K562 (cell line): ENCODE measurements around the gene CHST8. TPM values are rescaled to one million over a fixed set of nuclear protein-coding genes. Genes with fewer than 3 reads are reported as not detected.

ENCODE experiments used
- ATAC-seq: fragments of 200-7000 bp; cut with Tn5 transposase; 3 replicates; pipeline ENCODE4 v1.9.1; 2020; ENCODE audit warnings: moderate library complexity
- BruUV-seq: library from RNA; stranded (reverse); fragments of 400-500 nt; replicated peaks from 2 replicates; lab custom pipeline; 2021; lab: Mats Ljungman, UMichigan
- CTCF ChIA-PET: fragments of 300-600 bp; formaldehyde crosslinking; extraction: SDS; loops from one replicate; lab custom pipeline; 2021; ENCODE audit warnings: low intra/inter-chr PET ratio; lab: Yijun Ruan, JAX
- POLR2A ChIA-PET: fragments of 300-600, 350-650 bp; sonication (Branson Sonifier 250); formaldehyde crosslinking; extraction: SDS; loops from one replicate; lab custom pipeline; 2021; ENCODE audit warnings: antibody characterized with exemption, inconsistent platforms; lab: Yijun Ruan, JAX
- DNase-seq, 4 experiments: peaks; one replicate each; pipeline versions ENCODE4 v3.0.0 to v3.0.0-alpha.2; 2011 to 2018; ENCODE audit warnings: low spot score in 3 of 4, mixed read lengths in 3 of 4; ENCODE audit errors: extremely low read depth in 1 of 4
- FAIRE-seq: peaks from 2 replicates; lab custom pipeline; 2011; peaks lifted over from hg19 to GRCh38; lab: Jason Lieb, UNC
- H2AFZ ChIP-seq: 2 replicates; pipeline ENCODE4 v1.6.0; 2011; ENCODE audit warnings: low read depth, low read length, control low read depth, inconsistent platforms
- H3K27ac ChIP-seq: fragments of 200-600 bp; 3 replicates; pipeline ENCODE4 v1.8.0; 2011; ENCODE audit warnings: low read depth, mild to moderate bottlenecking, control low read depth, inconsistent platforms, low read length, moderate library complexity, mixed read lengths; ENCODE audit errors: extremely low read depth
- H3K27me3 ChIP-seq, 2 experiments: fragments of 300-600 bp in 1 of 2; 2 replicates in 1 of 2; 3 replicates in 1 of 2; pipeline versions ENCODE4 v1.6.0 to v1.8.0; 2011; ENCODE audit warnings: inconsistent platforms in 2 of 2, low read length in 2 of 2, mild to moderate bottlenecking in 1 of 2, mixed read lengths in 1 of 2, moderate library complexity in 1 of 2; ENCODE audit not compliant: control insufficient read depth in 2 of 2, insufficient read depth in 2 of 2
- H3K36me3 ChIP-seq: fragments of 300-600 bp; 3 replicates; pipeline ENCODE4 v1.8.0; 2011; ENCODE audit warnings: mild to moderate bottlenecking, low read length, inconsistent platforms; ENCODE audit not compliant: control insufficient read depth, insufficient read depth
- H3K4me1 ChIP-seq, 2 experiments: fragments of 200-600 bp in 1 of 2; replicated peaks in 1 of 2; 2 replicates in 1 of 2; 3 replicates in 1 of 2; pipeline versions ENCODE4 v1.5.1 to v1.8.0; 2011; ENCODE audit warnings: inconsistent platforms in 2 of 2, low read length in 2 of 2, mild to moderate bottlenecking in 1 of 2, mixed read lengths in 1 of 2, moderate library complexity in 1 of 2; ENCODE audit not compliant: control insufficient read depth in 2 of 2, insufficient read depth in 2 of 2
- H3K4me2 ChIP-seq: 2 replicates; pipeline ENCODE4 v1.6.1; 2011; ENCODE audit warnings: low read length, control low read depth, inconsistent platforms, mixed read lengths; ENCODE audit not compliant: insufficient read depth
- H3K4me3 ChIP-seq: fragments of 200-600 bp; sonication (generic), shearing (Covaris generic); 2 replicates; pipeline ENCODE4 v1.5.1; 2016; ENCODE audit warnings: control low read depth, inconsistent platforms
- H3K79me2 ChIP-seq: fragments of 200-600 bp; 3 replicates; pipeline ENCODE4 v1.8.0; 2011; ENCODE audit warnings: low read length, inconsistent platforms; ENCODE audit not compliant: control insufficient read depth, insufficient read depth
- H3K9ac ChIP-seq, 2 experiments: 2 replicates each; pipeline versions ENCODE4 v1.6.0 to v1.6.1; 2011; ENCODE audit warnings: low read depth in 2 of 2, low read length in 2 of 2, control low read depth in 1 of 2, inconsistent platforms in 1 of 2, mild to moderate bottlenecking in 1 of 2, mixed read lengths in 1 of 2; ENCODE audit not compliant: insufficient read depth in 1 of 2
- H3K9me1 ChIP-seq: one replicate; pipeline ENCODE4 v1.6.0; 2011; ENCODE audit warnings: inconsistent platforms, mild to moderate bottlenecking, low read length, moderate library complexity; ENCODE audit not compliant: control insufficient read depth, insufficient read depth
- H3K9me3 ChIP-seq: replicated peaks from 2 replicates; pipeline ENCODE4 v1.5.1; 2011; ENCODE audit warnings: low read depth, low read length, inconsistent platforms; ENCODE audit not compliant: control insufficient read depth, insufficient read depth
- H4K20me1 ChIP-seq: replicated peaks from 2 replicates; pipeline ENCODE4 v1.6.1; 2011; ENCODE audit warnings: low read length, inconsistent platforms, mixed read lengths; ENCODE audit not compliant: control insufficient read depth, insufficient read depth
- ARNT ChIP-seq, 2 experiments: fragments of 450-650 bp; IDR thresholded peaks; 2 replicates each; pipeline ENCODE4 v1.6.1; 2016; ENCODE audit warnings: mild to moderate bottlenecking in 1 of 2
- BCOR ChIP-seq: fragments of 450-650 bp; IDR thresholded peaks from 2 replicates; pipeline ENCODE4 v1.6.1; 2016
- CBX3 ChIP-seq, 2 experiments: IDR thresholded peaks; 1 replicate in 1 of 2; 2 replicates in 1 of 2; pipeline ENCODE4 v1.6.1; 2012; ENCODE audit warnings: inconsistent platforms in 2 of 2, low read length in 2 of 2, borderline replicate concordance in 1 of 2, control low read depth in 1 of 2
- HDGF ChIP-seq: fragments of 450-650 bp; IDR thresholded peaks from 2 replicates; pipeline ENCODE4 v1.6.1; 2016
- LEF1 ChIP-seq: fragments of 450-650 bp; IDR thresholded peaks from 2 replicates; pipeline ENCODE4 v1.6.1; 2016; ENCODE audit warnings: mild to moderate bottlenecking
- MYBL2 ChIP-seq, 2 experiments: fragments of 450-650 bp in 1 of 2; sonication (generic) in 1 of 2; formaldehyde crosslinking in 1 of 2; IDR thresholded peaks; 2 replicates each; pipeline versions ENCODE4 v1.6.1 to v1.8.1; 2017 to 2022; ENCODE audit warnings: borderline replicate concordance in 1 of 2, inconsistent platforms in 1 of 2, low read depth in 1 of 2, mild to moderate bottlenecking in 1 of 2, missing genetic modification reagents in 1 of 2, moderate library complexity in 1 of 2
- NBN ChIP-seq: fragments of 450-650 bp; IDR thresholded peaks from 2 replicates; pipeline ENCODE4 v1.6.1; 2016; ENCODE audit warnings: low read depth, mild to moderate bottlenecking
- NKRF ChIP-seq: fragments of 450-650 bp; IDR thresholded peaks from 2 replicates; pipeline ENCODE4 v1.6.1; 2016; ENCODE audit warnings: borderline replicate concordance
- SNRNP70 ChIP-seq: fragments of 200-400 bp; formaldehyde crosslinking; optimal IDR thresholded peaks from 2 replicates; pipeline ENCODE3; 2017; ENCODE audit warnings: low read depth, low read length
- XRCC5 ChIP-seq: fragments of 200-400 bp; formaldehyde crosslinking; IDR thresholded peaks from 2 replicates; pipeline ENCODE4 v1.6.1; 2017; ENCODE audit warnings: low read depth, mild to moderate bottlenecking, low read length
- ZNF146 ChIP-seq: IDR thresholded peaks from one replicate; pipeline ENCODE4 v1.6.1; 2018; ENCODE audit warnings: missing compliant biosample characterization; ENCODE audit not compliant: unreplicated experiment
- ZNF444 ChIP-seq: fragments of 250-450 bp; sonication (Bioruptor Pico); IDR thresholded peaks from 2 replicates; pipeline ENCODE4 v1.4.0; 2020; ENCODE audit warnings: mild to moderate bottlenecking, moderate library complexity
- WGBS: fragments of 100-300 bp; shearing (Covaris generic); methylation state at CpG from one replicate; pipeline ENCODE4 v1.1.6; 2016; ENCODE audit warnings: low coverage, mixed read lengths; ENCODE audit not compliant: insufficient coverage; ENCODE audit errors: missing lambda C conversion rate; 5-methylcytosine and 5-hydroxymethylcytosine counted together
- in situ Hi-C: fragments of 300-500 bp; cut with MboI; formaldehyde crosslinking; loops from 4 replicates; pipeline ENCODE4 v1.15.0; 2018; ENCODE audit warnings: inconsistent platforms, mixed read lengths
- intact Hi-C: fragments of 100-400 bp; cut with micrococcal nuclease; formaldehyde crosslinking; loops from 2 replicates; pipeline ENCODE4 v1.14.2; 2022
- polyA plus RNA-seq, 8 experiments: library from polyadenylated mRNA; depleted of rRNA in 4 of 8; stranded (reverse) in 5 of 8; unstranded in 3 of 8; fragments of >200 nt; fragmentation: Nextera tagmentation in 2 of 8; fragmentation: Illumina TruSeq in 1 of 8; extraction: Ambion mirVana in 2 of 8; extraction: Trizol in 1 of 8; gene quantifications; 2 replicates each; pipeline versions ENCODE4 v1.2.1 to v1.2.3, GENCODE V29; 2011 to 2014; ENCODE audit warnings: inconsistent platforms in 1 of 8, missing spikeins in 1 of 8
- total RNA-seq, 7 experiments: library from RNA; depleted of rRNA in 6 of 7; stranded (reverse); fragments of >200 nt in 6 of 7; fragmentation: Illumina TruSeq in 2 of 7; extraction: Trizol in 2 of 7; gene quantifications; 2 replicates each; pipeline versions ENCODE4 v1.2.1 to v1.2.3, GENCODE V29; 2011 to 2021; ENCODE audit warnings: low replicate concordance in 1 of 7

Gene CHST8
- total and polyA plus RNA-seq, 9 of the 15 experiments (the other 6 are each of a cell fraction or from before 2014, with no cell fraction given) = 0.11 TPM; not detected in 8

- ATAC-seq (no peak), DNase-seq (no peak), FAIRE-seq (no peak)
- peaks cover 13 to 39% of the 10 kb centered on the region in 2 experiments for H3K27me3 ChIP-seq
- CTCF ChIA-PET = no interaction called here
- in situ Hi-C loops = no loop called here
- 0 out of 2 replicates have a peak, but pooled peaks cover 4% of the 10 kb centered on the region for H4K20me1 ChIP-seq
- no peaks in the 10 kb centered on the region for H3K4me1 ChIP-seq
- no peak overlapping the region for H3K4me3 ChIP-seq
- TF ChIP-seq ARNT (IDR thresholded peaks at IDR 0.05) (no peak), BCOR (no peak), HDGF (no peak), SNRNP70 (no peak), LEF1 (no peak), NKRF (no peak), MYBL2 (IDR thresholded peaks at IDR 0.05; ENCODE audit: low read depth) (no peak), MYBL2 (CRISPR knock-in tag; IDR thresholded peaks at IDR 0.05; ENCODE audit: borderline replicate concordance) (no peak), ZNF146 (CRISPR knock-in tag) (no peak), XRCC5 (no peak), CBX3 (IDR thresholded peaks at IDR 0.05; ENCODE audit: borderline replicate concordance in 1 of 2, low read length in 2 of 2) (no peak), NBN (no peak), ZNF444 (CRISPR knock-in tag) (no peak)
- H2AFZ ChIP-seq = no peak overlapping the region
- no peak overlapping the region for H3K4me2 ChIP-seq
- no peak overlapping the region for H3K9ac ChIP-seq
- BruUV-seq = no TSS peak
- H3K36me3 ChIP-seq = no peaks in the 10 kb centered on the region
- no peaks in the 10 kb centered on the region for H3K79me2 ChIP-seq
- POLR2A ChIA-PET = interaction anchor here (0.6 to 0.7 kb wide), 3 partner anchors 20 to 1182 kb away, joined by 3 to 4 read pairs (median 3); no protein-coding TSS in a partner anchor
- intact Hi-C loops = no loop called here
- whole genome bisulfite sequencing = 3% methylated on average over 15 of the region's 15 CpGs
- H3K9me3 ChIP-seq = no peaks in the 10 kb centered on the region
- no peak overlapping the region for H3K27ac ChIP-seq
- H3K9me1 ChIP-seq = no peaks in the 10 kb centered on the region
Measured at GRCh38 chr19:33667141-33667650, 45.4 kb downstream of the CHST8 start.
